Posterior vena cava (tissue), 2 donors: ENCODE results near the gene HOOK1. TPM values are rescaled to one million over a fixed set of nuclear protein-coding genes. Genes with fewer than 3 reads are reported as not detected.
"Not testable (repeated sequence)": the region's sequence is repeated elsewhere in the genome, so short reads cannot be mapped to it uniquely, and the experiment has no call there.

Experiments
- DNase-seq: peaks from one replicate; pipeline ENCODE4 v3.0.0-alpha.2; 2020; ENCODE audit warnings: low spot score
- intact Hi-C, 2 donors: fragments of 100-400 bp; cut with DNase I; formaldehyde crosslinking; loops; one replicate each; pipeline versions ENCODE4 v1.14.1 to v1.14.2; 2022 to 2023
- total RNA-seq, 2 donors: library from RNA; stranded (reverse); fragmentation: NEBNext Ultra II Directional; extraction: Animal tissue kit (Norgen Biotek cat#: 25700); gene quantifications; one replicate each; pipeline ENCODE4 v1.2.1, GENCODE V29; 2021
- donor health status: DM: yes; HTN: yes; CAD: no.
- donor health status: DM: yes; HTN: yes; CAD: no.

HOOK1 gene
- total RNA-seq, 2 donors from 2014 or later: 0.14 to 0.62 TPM

GRCh38 chr1:59879574-59879973 lies 64.8 kb downstream of the HOOK1 start:
- intact Hi-C loops: no loop called here
- DNase-seq: no peak

- intact Hi-C loops: no loop called here
- no peak for DNase-seq
Measured at GRCh38 chr1:59879996-59880505, 65.3 kb downstream of the HOOK1 start.

- intact Hi-C loops: no loop called here
- no peak for DNase-seq
Measured at GRCh38 chr1:59880735-59881134, 66.0 kb downstream of the HOOK1 start.

GRCh38 chr1:59885160-59885832 lies 70.5 kb downstream of the HOOK1 start:
- intact Hi-C loops: no loop called here
- DNase-seq: no peak

GRCh38 chr1:59892841-59893811 lies 78.4 kb downstream of the HOOK1 start:
- intact Hi-C loops: loop anchor here in 1 of 2 donors (5.0 kb wide), 1 partner anchor 49 kb away; no protein-coding TSS in a partner anchor
- DNase-seq: no peak

- no peak for DNase-seq
- intact Hi-C loops: no loop called here
Measured at GRCh38 chr1:59897165-59897564, 82.4 kb downstream of the HOOK1 start.

GRCh38 chr1:59898927-59899326 lies 84.2 kb downstream of the HOOK1 start:
- DNase-seq: no peak
- intact Hi-C loops: no loop called here

GRCh38 chr1:59900640-59901039 lies 85.9 kb downstream of the HOOK1 start:
- DNase-seq: no peak
- intact Hi-C loops: no loop called here

GRCh38 chr1:59901770-59902388 lies 87.1 kb downstream of the HOOK1 start:
- intact Hi-C loops: no loop called here
- DNase-seq: no peak

GRCh38 chr1:59903141-59903754 lies 88.5 kb downstream of the HOOK1 start:
- no peak for DNase-seq
- intact Hi-C loops: no loop called here

GRCh38 chr1:59906931-59907330 lies 92.2 kb downstream of the HOOK1 start:
- no peak for DNase-seq
- intact Hi-C loops: no loop called here

- DNase-seq: no peak
- intact Hi-C loops: no loop called here
Measured at GRCh38 chr1:59908084-59908483, 93.3 kb downstream of the HOOK1 start.

- intact Hi-C loops: no loop called here
- DNase-seq: no peak
Measured at GRCh38 chr1:59908682-59909081, 93.9 kb downstream of the HOOK1 start.

- intact Hi-C loops, DNase-seq: not testable (repeated sequence)
Measured at GRCh38 chr1:59914791-59915286, 100.1 kb downstream of the HOOK1 start.

GRCh38 chr1:59915516-59915915 lies 100.8 kb downstream of the HOOK1 start:
- no peak for DNase-seq
- intact Hi-C loops: no loop called here

- no peak for DNase-seq
- intact Hi-C loops: no loop called here
Measured at GRCh38 chr1:59917026-59917784, 102.5 kb downstream of the HOOK1 start.

- intact Hi-C loops: no loop called here
- no peak for DNase-seq
Measured at GRCh38 chr1:59917785-59918180, 103.0 kb downstream of the HOOK1 start.

- intact Hi-C loops: no loop called here
Measured at GRCh38 chr1:59919746-59920145, 105.0 kb downstream of the HOOK1 start.

More at GRCh38 chr1:59919746-59920145, 105.0 kb downstream of the HOOK1 start:
- DNase-seq: no peak
